HG03432 (cell line): ENCODE results near the gene AIG1.

Source experiments
- ATAC-seq: cut with Tn5 transposase; IDR thresholded peaks from one replicate; pipeline ENCODE4 v1.9.1; 2021; ENCODE audit warnings: mild to moderate bottlenecking, moderate library complexity; ENCODE audit not compliant: unreplicated experiment

Gene AIG1

GRCh38 chr6:143192766-143193165 lies 132.1 kb downstream of the AIG1 start:
- no peak for ATAC-seq

DNA sequence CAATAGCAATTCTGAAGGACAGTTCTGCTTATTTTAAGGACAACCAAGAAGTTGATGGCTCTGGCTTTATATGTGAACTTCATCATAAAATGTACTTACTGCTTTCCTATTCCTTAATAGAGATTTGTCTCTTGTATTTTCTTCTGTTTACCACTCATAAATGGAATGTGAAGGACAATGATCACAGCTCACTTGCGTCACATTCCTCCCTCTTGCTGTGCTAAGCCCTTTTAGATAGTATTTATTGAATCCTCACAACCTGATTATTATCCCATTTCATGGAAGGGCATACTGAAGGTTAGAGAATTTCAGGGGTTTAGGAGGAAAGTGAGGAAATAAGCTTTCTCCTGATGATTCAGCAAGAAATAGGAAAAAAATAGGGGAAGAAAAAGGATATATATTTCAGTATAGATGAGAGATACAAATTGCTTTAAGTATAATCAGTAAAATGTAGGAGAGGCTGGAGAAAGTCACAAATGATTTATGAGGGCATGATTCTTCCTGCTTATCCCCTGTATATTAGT lies 132.9 kb downstream of the AIG1 start:
- ATAC-seq = no peak

GRCh38 chr6:143194095-143194589 lies 133.5 kb downstream of the AIG1 start:
- ATAC-seq = no peak

- ATAC-seq = no peak
Observed at GRCh38 chr6:143195349-143195845, 134.7 kb downstream of the AIG1 start.

DNA sequence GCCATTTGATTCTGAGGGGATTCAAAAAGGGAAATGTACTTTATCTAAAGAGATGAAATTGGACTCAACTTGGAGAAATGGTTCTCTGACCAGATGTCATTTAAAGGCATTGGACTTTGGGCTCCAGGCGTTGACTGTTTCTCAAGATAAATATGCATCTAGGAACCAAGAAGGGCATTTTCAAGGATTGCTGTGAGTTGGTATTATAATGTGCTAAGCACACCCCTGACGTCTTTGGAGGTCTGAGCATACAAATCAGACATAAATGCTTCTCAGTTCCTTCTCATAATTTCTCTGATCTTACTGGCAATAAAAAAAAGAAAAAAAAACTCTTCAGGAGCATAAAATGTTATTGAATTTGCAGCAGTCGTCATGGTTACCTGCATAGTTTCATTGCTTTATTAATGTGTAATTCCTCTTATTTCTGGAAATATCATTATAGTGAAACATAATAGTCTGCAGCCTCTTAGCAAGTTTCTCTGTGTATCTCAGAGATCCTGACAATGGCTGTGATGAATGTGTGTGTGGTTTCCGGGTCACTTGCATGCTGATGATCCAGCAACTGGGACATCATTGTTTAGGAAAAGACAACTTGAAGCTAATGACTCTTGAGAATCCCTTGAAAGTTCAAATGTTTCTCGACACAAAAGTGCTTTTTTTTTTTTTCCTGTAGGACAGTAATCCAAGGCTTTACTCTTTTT lies 136.0 kb downstream of the AIG1 start:
- no peak for ATAC-seq

- no peak for ATAC-seq
Observed at GRCh38 chr6:143197377-143197776, 136.7 kb downstream of the AIG1 start.

DNA sequence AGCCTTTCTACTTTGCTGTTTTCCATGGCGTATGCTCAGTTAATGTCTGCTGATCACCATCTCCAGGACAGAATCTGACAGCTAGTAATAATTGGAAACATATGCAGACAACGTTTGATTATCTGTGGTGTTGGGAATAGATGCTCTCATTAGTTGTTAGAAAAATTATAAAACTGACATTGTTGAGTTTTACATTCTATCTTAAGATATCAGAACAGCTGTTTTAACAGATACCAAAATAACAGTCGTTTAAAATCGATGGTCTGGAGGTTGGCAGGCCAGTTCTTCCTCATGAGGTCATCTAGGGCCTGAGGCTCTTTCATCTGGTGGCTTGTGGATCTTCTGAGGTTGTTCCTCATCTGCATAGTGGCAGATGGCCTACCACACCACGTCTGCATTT lies 137.6 kb downstream of the AIG1 start:
- no peak for ATAC-seq

GRCh38 chr6:143199291-143199690 lies 138.6 kb downstream of the AIG1 start:
- ATAC-seq = no peak

DNA sequence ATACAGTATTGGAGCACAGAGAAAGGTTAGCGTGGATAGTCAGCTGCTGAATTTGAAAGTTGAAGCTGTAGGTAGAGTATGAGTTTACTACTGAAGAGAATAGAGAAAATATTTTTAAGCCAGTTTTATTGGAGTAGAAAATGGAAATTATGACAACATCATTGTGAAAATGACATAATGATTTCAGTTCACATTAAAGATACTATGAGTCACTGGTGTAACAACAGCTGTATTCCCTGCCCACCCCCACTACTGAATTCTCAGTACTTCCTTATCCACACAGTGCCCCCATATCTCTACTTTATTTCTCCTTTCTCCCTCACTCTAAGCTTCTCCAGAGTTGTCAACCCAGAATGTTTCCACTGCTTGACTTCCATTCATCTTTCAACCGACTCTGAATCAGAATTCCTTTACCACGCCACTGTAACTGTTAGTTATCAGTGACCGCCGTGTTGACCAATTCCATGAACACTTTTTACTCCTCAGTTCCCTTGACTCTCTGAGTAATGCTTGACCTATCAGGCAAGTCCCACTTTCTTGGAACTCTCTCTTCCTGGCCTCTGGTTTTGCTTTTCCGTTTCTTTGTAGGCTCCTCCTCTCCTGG lies 139.6 kb downstream of the AIG1 start:
- no peak for ATAC-seq

GRCh38 chr6:143204045-143204444 lies 143.4 kb downstream of the AIG1 start:
- no peak for ATAC-seq

DNA sequence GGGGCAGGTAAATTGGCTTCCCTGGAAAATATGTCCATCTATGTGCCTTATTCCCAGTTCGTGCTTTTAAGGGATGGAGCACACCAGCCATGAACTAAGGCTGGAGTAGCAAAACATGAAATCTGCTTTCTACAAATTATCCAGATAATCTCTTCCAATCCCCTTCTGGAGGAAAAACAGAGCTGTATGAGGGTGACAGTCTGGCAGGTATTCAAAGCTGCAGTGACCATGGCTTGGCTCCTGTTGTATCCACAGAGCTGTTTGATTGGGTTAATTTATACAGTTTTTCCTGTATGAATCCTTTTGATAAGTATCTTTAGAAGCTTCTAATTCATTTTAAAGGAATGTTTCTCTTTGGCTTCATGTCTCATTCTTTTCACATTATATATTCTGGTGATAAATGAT lies 144.4 kb downstream of the AIG1 start:
- ATAC-seq = no peak

DNA sequence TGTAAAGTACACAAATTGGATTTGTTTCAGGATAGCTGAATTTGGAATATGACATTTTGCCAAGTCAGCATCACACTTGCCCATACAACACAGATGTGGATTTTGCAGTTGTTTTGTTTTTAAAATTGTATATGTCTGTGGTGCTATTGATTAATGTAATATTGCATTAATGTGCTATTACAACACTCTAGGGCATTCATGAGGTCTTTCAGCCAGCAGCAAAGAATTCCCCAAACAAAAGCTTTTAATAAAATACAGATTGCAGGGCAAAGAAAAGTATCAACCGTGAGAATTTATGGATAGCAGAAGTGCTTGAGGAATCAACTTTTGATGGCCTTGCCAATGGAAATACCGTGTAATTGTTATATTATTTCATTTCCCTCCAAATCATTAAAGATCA lies 144.9 kb downstream of the AIG1 start:
- no peak for ATAC-seq

- no peak for ATAC-seq
Observed at GRCh38 chr6:143205991-143206390, 145.3 kb downstream of the AIG1 start.

GRCh38 chr6:143206550-143206949 lies 145.9 kb downstream of the AIG1 start:
- ATAC-seq = no peak

DNA sequence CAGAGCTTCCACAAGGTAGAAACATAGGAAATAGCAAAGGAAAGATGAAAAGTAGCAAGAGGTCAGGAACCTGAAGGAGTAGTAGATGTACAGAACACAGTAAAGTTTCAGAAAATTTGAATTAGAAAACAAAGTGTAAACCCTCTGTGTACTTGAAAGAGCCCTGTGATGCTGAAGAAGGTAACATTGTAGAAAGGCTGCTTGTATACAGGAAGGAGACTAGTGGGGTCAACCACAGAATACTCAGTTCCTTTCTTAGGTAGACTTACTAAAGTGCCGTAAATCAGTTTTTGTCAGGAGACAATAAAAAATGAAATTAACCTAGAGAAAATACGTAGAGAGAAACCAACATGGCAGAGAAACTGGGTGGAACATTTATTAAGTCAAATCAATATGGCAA lies 149.7 kb downstream of the AIG1 start:
- ATAC-seq = no peak

DNA sequence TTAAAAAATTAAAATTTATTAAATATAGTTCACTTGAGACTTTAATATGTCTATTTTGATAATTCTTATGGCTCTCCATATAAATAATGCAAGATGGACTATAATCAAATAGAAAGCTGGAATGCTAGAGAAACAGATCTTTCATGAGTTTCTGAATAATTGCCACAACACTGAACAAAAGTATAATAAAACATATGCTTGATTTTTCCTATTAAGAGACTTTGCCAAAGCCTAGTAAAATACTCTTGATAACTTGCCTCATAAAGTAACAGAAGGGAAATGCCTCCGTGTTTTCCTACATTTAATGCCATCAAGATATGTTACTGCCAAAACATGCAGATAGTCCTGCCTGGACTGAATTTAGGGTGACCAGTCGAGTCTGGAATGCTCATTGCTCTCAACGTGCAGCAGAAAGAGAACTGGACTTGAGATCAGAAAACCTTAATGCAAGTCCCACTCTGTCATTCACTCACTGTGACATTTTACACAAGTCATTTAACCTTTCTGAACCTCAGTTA lies 153.2 kb downstream of the AIG1 start:
- no peak for ATAC-seq

GRCh38 chr6:143215363-143215762 lies 154.7 kb downstream of the AIG1 start:
- no peak for ATAC-seq

GRCh38 chr6:143215771-143216170 lies 155.1 kb downstream of the AIG1 start:
- no peak for ATAC-seq

GRCh38 chr6:143218233-143218632 lies 157.5 kb downstream of the AIG1 start:
- no peak for ATAC-seq

- ATAC-seq = no peak
Observed at GRCh38 chr6:143221698-143222097, 161.0 kb downstream of the AIG1 start.

- ATAC-seq = no peak
Observed at GRCh38 chr6:143222310-143222709, 161.6 kb downstream of the AIG1 start.

- ATAC-seq = no peak
Observed at GRCh38 chr6:143222801-143223231, 162.1 kb downstream of the AIG1 start.
